Lung (tissue), 12 donors: Measurements from ENCODE around the gene KIAA1217. TPM values are rescaled to one million over a fixed set of nuclear protein-coding genes. Genes with fewer than 3 reads are reported as not detected.

Source experiments
- ATAC-seq: fragments of 200-7000 bp; cut with Tn5 transposase; one replicate; pipeline ENCODE4 v1.9.1; 2020; ENCODE audit warnings: moderate number of reproducible peaks; ENCODE audit not compliant: insufficient read depth, low FRiP score
- DNase-seq, 3 donors: peaks; one replicate each; pipeline ENCODE4 v3.0.0-alpha.2; 2013 to 2017
- H3K27ac ChIP-seq, 2 donors: one replicate each; pipeline ENCODE4 v1.5.1; 2013; ENCODE audit warnings: mild to moderate bottlenecking in 2 of 2, moderate library complexity in 2 of 2, control low read depth in 1 of 2, inconsistent platforms in 1 of 2, low read depth in 1 of 2, low read length in 1 of 2
- H3K27me3 ChIP-seq, 3 donors: one replicate each; pipeline ENCODE4 v1.5.1; 2013; ENCODE audit warnings: low read length in 2 of 3; ENCODE audit not compliant: control insufficient read depth in 3 of 3, insufficient read depth in 3 of 3
- H3K36me3 ChIP-seq, 4 donors: one replicate each; pipeline ENCODE4 v1.5.1; 2013; ENCODE audit warnings: low read length in 4 of 4, mild to moderate bottlenecking in 1 of 4, moderate library complexity in 1 of 4; ENCODE audit not compliant: control insufficient read depth in 4 of 4, insufficient read depth in 4 of 4
- H3K4me1 ChIP-seq, 5 donors: one replicate each; pipeline ENCODE4 v1.5.1; 2013; ENCODE audit warnings: low read length in 5 of 5, mild to moderate bottlenecking in 2 of 5, moderate library complexity in 1 of 5; ENCODE audit not compliant: control insufficient read depth in 5 of 5, insufficient read depth in 5 of 5
- H3K4me3 ChIP-seq: one replicate; pipeline ENCODE4 v1.5.1; 2013; ENCODE audit warnings: mild to moderate bottlenecking, control low read depth, moderate library complexity
- H3K9ac ChIP-seq, 2 donors: one replicate each; pipeline ENCODE4 v1.5.1; 2013; ENCODE audit warnings: low read length in 2 of 2, control low read depth in 1 of 2; ENCODE audit not compliant: insufficient read depth in 1 of 2
- H3K9me3 ChIP-seq, 4 donors: one replicate each; pipeline ENCODE4 v1.5.1; 2013; ENCODE audit warnings: low read length in 3 of 4, mild to moderate bottlenecking in 1 of 4, moderate library complexity in 1 of 4; ENCODE audit not compliant: control insufficient read depth in 4 of 4, insufficient read depth in 3 of 4
- CTCF ChIP-seq: IDR thresholded peaks from 2 replicates; pipeline ENCODE4 v1.5.1; 2012; ENCODE audit warnings: mild to moderate bottlenecking; ENCODE audit errors: control extremely low read depth, extremely low read depth
- WGBS, 2 donors: extraction: QIAGEN DNeasy Blood & Tissue Kit; methylation state at CpG; one replicate each; pipeline ENCODE4 v1.1.7; 2013; 5-methylcytosine and 5-hydroxymethylcytosine counted together
- polyA plus RNA-seq, 2 donors: library from polyadenylated mRNA; stranded (reverse); fragments of 200-250 nt; gene quantifications; one replicate each; pipeline ENCODE4 v1.2.1, GENCODE V29; 2013
- total RNA-seq, 2 donors: library from RNA; depleted of rRNA in 1 of 2; stranded (reverse); fragments of >200 nt in 1 of 2; gene quantifications; one replicate each; pipeline ENCODE4 v1.2.1, GENCODE V29; 2014 to 2021
- donor health status: control.
- donor health status: control.
- donor health status: Bipolar disorder and iron deficiency.
- donor health status: healthy.
- donor health status: DM: yes; HTN: yes; CAD: no.

The KIAA1217 gene
- total and polyA plus RNA-seq, 4 donors: 5.5 to 58.6 (median 24.1) TPM

- ATAC-seq: peak; percentile 56
- WGBS, 2 donors: 67 to 79% methylated on average over 9 of the region's 9 CpGs
- DNase-seq: no peak
- Histone ChIP-seq H3K9ac (no peak overlapping the region), H3K4me3 (no peak overlapping the region), H3K27ac (peak overlapping the region in 1 of 2 donors; percentile 60), H3K9me3 (no peaks in the 10 kb centered on the region), H3K4me1 (peaks cover 0 to 19% (median 6%) of the 10 kb centered on the region in 5 donors), H3K27me3 (no peaks in the 10 kb centered on the region), H3K36me3 (no peaks in the 10 kb centered on the region)
- TF ChIP-seq CTCF: no peak
Observed at GRCh38 chr10:24249829-24250415, 41.0 kb downstream of the KIAA1217 start.

GRCh38 chr10:24251547-24251946 is 42.6 kb downstream of the KIAA1217 start:
- Histone ChIP-seq H3K4me3 (no peak overlapping the region), H3K36me3 (no peaks in the 10 kb centered on the region), H3K9ac (no peak overlapping the region), H3K27me3 (no peaks in the 10 kb centered on the region), H3K4me1 (peaks cover 10 to 30% (median 16%) of the 10 kb centered on the region in 5 donors), H3K27ac (peak overlapping the region in 1 of 2 donors; percentile 64), H3K9me3 (no peaks in the 10 kb centered on the region)
- no peak for TF ChIP-seq CTCF
- DNase-seq: peak in 2 of 3 donors; percentile 38 to 66
- WGBS, 2 donors: 54 to 63% methylated on average over 2 of the region's 2 CpGs
- ATAC-seq: peak; percentile 25

GRCh38 chr10:24254180-24254579 is 45.2 kb downstream of the KIAA1217 start:
- Histone ChIP-seq H3K27me3 (no peaks in the 10 kb centered on the region), H3K9ac (no peak overlapping the region), H3K9me3 (peaks cover 0 to 2% (median 0%) of the 10 kb centered on the region in 4 donors), H3K4me1 (peaks cover 11 to 25% (median 14%) of the 10 kb centered on the region in 5 donors), H3K36me3 (peaks cover 0 to 2% (median 0%) of the 10 kb centered on the region in 4 donors), H3K27ac (peak overlapping the region in 1 of 2 donors; percentile 47), H3K4me3 (no peak overlapping the region)
- no peak for ATAC-seq
- TF ChIP-seq CTCF: no peak
- WGBS, 2 donors: 87 to 93% methylated on average over 3 of the region's 3 CpGs
- no peak for DNase-seq
